Psoas muscle (tissue), 8 donors: Measurements from ENCODE around the gene PCNX2. TPM values are rescaled to one million over a fixed set of nuclear protein-coding genes. Genes with fewer than 3 reads are reported as not detected.

Experiments
- ATAC-seq, 4 donors: fragments of 200-7000 bp; cut with Tn5 transposase; one replicate each; pipeline ENCODE4 v1.9.1; 2020; ENCODE audit warnings: moderate library complexity in 3 of 4, mild to moderate bottlenecking in 2 of 4
- DNase-seq, 2 donors: peaks; one replicate each; pipeline ENCODE4 v3.0.0-alpha.2; 2020
- H3K27ac ChIP-seq: fragments of 200-600 bp; one replicate; pipeline ENCODE4 v1.8.0; 2022
- H3K27me3 ChIP-seq, 3 donors: fragments of 200-600 bp in 1 of 3; one replicate each; pipeline versions ENCODE4 v1.6.1 to v1.8.0; 2013 to 2022; ENCODE audit warnings: low read length in 2 of 3, mild to moderate bottlenecking in 2 of 3, moderate library complexity in 1 of 3; ENCODE audit not compliant: insufficient read depth in 3 of 3
- H3K36me3 ChIP-seq, 2 donors: fragments of 200-600 bp in 1 of 2; one replicate each; pipeline versions ENCODE4 v1.6.1 to v1.8.0; 2013 to 2022; ENCODE audit warnings: low read depth in 1 of 2, mild to moderate bottlenecking in 1 of 2, moderate library complexity in 1 of 2; ENCODE audit not compliant: insufficient read depth in 1 of 2
- H3K4me1 ChIP-seq: fragments of 200-600 bp; one replicate; pipeline ENCODE4 v1.8.0; 2022
- H3K4me3 ChIP-seq: fragments of 200-600 bp; one replicate; pipeline ENCODE4 v1.8.0; 2022; ENCODE audit warnings: mild to moderate bottlenecking
- H3K9me3 ChIP-seq: fragments of 200-600 bp; one replicate; pipeline ENCODE4 v1.8.0; 2022
- WGBS, 3 donors: extraction: QIAGEN DNeasy Blood & Tissue Kit; methylation state at CpG; one replicate each; pipeline versions ENCODE4 v1.1.6 to v1.1.7; 2013; 5-methylcytosine and 5-hydroxymethylcytosine counted together
- intact Hi-C, 2 donors: fragments of 100-400 bp; cut with DNase I; formaldehyde crosslinking; loops; one replicate each; pipeline versions ENCODE4 v1.11.0 to v1.14.2; 2022
- polyA plus RNA-seq, 3 donors: library from polyadenylated mRNA; stranded (reverse); fragments of 200-250 nt; gene quantifications; one replicate each; pipeline ENCODE4 v1.2.3, GENCODE V29; 2013
- total RNA-seq, 4 donors: library from RNA; stranded (reverse); fragmentation: NEBNext Ultra II Directional in 2 of 4; extraction: Animal tissue kit (Norgen Biotek cat#: 25700) in 2 of 4; gene quantifications; one replicate each; pipeline versions ENCODE4 v1.2.1 to v1.2.4, GENCODE V29; 2021 to 2023
- TF ChIP-seq, protein P1 (sequence below): fragments of 200-600 bp; IDR thresholded peaks from one replicate; pipeline ENCODE4 v1.8.0; 2022; ENCODE audit warnings: antibody characterized with exemption
- donor health status: healthy with polysubstance abuse.
- donor health status: DM: no; HTN: no; CAD: no; lungs with moderate emphysema.
- donor health status: Bipolar disorder and iron deficiency.
- donor health status: healthy.
- donor health status: DM: yes; HTN: yes; CAD: no.
- donor health status: DM: no; HTN: no; CAD: no.
- donor health status: DM: no; HTN: no; CAD: no.
- donor health status: DM: yes; HTN: yes; CAD: no.

Gene PCNX2
- total and polyA plus RNA-seq, 7 donors = 0.16 to 1.1 (median 0.54) TPM

DNA sequence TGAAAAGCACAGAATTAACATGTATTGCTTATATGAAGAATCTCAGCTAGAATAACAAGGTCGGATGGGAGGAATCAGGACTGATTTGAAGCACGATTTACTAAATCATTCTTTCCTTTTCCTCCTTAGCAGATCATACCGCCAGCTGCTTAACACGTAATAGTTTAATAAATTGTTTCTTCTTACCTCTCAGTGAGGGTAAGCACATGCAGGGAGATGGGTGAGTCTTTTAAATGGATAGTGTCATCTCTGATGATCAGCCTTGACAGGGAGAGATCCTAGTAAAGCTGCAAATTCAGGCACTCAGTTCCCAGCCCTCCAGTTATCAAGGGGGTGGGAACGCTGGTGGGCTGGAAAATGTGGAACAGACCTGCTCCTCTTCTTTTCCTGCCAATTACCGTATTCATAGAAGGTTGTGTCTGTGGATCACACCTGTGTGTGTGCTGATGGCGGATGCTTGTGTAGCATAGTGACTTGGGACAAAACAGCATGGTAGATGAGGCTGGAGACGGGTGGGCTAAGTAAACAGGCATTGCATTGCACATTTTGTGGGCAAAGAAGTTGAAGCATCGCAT is 314.5 kb downstream of the PCNX2 start:
- DNase-seq = no peak
- 87 to 91% (median 90%) methylated on average over 9 of the region's 9 CpGs for WGBS, 3 donors
- Histone ChIP-seq H3K27ac (no peak overlapping the region), H3K36me3 (peaks cover 0 to 43% of the 10 kb centered on the region in 2 donors), H3K4me1 (peaks cover 12% of the 10 kb centered on the region), H3K4me3 (no peak overlapping the region), H3K27me3 (no peaks in the 10 kb centered on the region), H3K9me3 (no peaks in the 10 kb centered on the region)
- no peak for ATAC-seq
- intact Hi-C loops = no loop called here
- TF ChIP-seq, protein P1, sequence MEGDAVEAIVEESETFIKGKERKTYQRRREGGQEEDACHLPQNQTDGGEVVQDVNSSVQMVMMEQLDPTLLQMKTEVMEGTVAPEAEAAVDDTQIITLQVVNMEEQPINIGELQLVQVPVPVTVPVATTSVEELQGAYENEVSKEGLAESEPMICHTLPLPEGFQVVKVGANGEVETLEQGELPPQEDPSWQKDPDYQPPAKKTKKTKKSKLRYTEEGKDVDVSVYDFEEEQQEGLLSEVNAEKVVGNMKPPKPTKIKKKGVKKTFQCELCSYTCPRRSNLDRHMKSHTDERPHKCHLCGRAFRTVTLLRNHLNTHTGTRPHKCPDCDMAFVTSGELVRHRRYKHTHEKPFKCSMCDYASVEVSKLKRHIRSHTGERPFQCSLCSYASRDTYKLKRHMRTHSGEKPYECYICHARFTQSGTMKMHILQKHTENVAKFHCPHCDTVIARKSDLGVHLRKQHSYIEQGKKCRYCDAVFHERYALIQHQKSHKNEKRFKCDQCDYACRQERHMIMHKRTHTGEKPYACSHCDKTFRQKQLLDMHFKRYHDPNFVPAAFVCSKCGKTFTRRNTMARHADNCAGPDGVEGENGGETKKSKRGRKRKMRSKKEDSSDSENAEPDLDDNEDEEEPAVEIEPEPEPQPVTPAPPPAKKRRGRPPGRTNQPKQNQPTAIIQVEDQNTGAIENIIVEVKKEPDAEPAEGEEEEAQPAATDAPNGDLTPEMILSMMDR = no peak

GRCh38 chr1:232980355-232980978 is 315.1 kb downstream of the PCNX2 start:
- Histone ChIP-seq H3K9me3 (no peaks in the 10 kb centered on the region), H3K4me3 (no peak overlapping the region), H3K27me3 (no peaks in the 10 kb centered on the region), H3K36me3 (peaks cover 0 to 49% of the 10 kb centered on the region in 2 donors), H3K27ac (no peak overlapping the region), H3K4me1 (peaks cover 12% of the 10 kb centered on the region)
- 82 to 85% (median 85%) methylated on average over 13 of the region's 13 CpGs for WGBS, 3 donors
- ATAC-seq (no peak), DNase-seq (no peak)
- intact Hi-C loops = no loop called here
- TF ChIP-seq, protein P1 = no peak

DNA sequence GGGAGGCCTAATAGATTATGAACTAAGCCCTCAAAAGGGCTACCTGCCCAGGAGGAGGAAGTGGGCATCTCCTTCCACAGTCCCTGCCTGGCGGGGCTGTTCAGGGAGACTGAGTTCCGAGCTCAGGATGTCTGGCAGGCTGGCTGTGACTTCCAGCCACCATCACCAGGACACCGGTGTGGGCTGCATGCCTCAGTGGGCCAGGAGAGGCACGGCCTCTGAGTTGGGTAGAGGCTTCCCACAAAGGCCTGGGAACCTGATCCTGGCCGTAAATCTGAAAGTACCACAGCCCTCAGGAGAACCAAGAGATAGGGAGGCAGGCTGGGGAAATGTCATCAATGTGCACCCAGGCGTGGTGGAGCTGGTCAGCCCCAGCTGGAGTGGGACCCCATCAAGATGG is 316.0 kb downstream of the PCNX2 start:
- TF ChIP-seq, protein P1 = no peak

DNA sequence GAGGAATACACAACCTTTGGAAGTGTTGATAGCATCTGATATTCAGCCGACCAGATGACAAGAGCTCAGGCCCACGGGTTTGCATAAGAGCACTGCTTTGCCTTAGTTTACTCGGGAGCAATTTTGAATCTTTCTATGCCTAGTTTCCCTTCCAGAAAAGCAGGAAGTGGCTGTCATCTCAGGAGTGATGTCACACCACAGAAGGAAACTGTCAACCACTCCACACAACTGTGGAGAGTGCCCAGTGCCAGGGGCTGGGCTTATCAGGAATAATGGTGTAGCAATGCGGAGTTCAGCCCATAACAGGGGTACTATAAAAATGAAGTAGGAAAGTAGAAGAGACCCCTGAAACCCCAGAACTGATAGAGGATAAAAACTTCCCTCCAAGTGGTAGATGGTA is 316.7 kb downstream of the PCNX2 start:
- H3K27me3 ChIP-seq = no peaks in the 10 kb centered on the region
- ATAC-seq = no peak
- H3K36me3 ChIP-seq = peaks cover 0 to 56% of the 10 kb centered on the region in 2 donors
- TF ChIP-seq, protein P1 = no peak
- H3K27ac ChIP-seq = no peak overlapping the region
- peaks cover 12% of the 10 kb centered on the region for H3K4me1 ChIP-seq
- no peak overlapping the region for H3K4me3 ChIP-seq
- intact Hi-C loops = no loop called here
- DNase-seq = no peak
- H3K9me3 ChIP-seq = peaks cover 3% of the 10 kb centered on the region
- WGBS, 3 donors = 79 to 82% (median 80%) methylated on average over 4 of the region's 4 CpGs

More for the DNA sequence above, 316.0 kb downstream of the PCNX2 start:
- Histone ChIP-seq H3K36me3 (peaks cover 0 to 54% of the 10 kb centered on the region in 2 donors), H3K27ac (no peak overlapping the region), H3K4me3 (no peak overlapping the region), H3K4me1 (peaks cover 12% of the 10 kb centered on the region), H3K27me3 (no peaks in the 10 kb centered on the region), H3K9me3 (no peaks in the 10 kb centered on the region)
- DNase-seq = no peak
- ATAC-seq = no peak
- intact Hi-C loops = no loop called here
- 89 to 97% (median 94%) methylated on average over 6 of the region's 6 CpGs for WGBS, 3 donors
